Sigmoid colon (tissue), 4 donors: ENCODE measurements around the gene CAST.

Source experiments
- EP300 ChIP-seq, 4 donors: sonication (generic); formaldehyde crosslinking; IDR thresholded peaks; one replicate each; pipeline ENCODE4 v1.6.1; 2017; ENCODE audit warnings: antibody characterized with exemption in 4 of 4
- POLR2A ChIP-seq, 2 donors: fragments of 450-650 bp; IDR thresholded peaks; one replicate each; pipeline ENCODE4 v1.6.1; 2016; ENCODE audit warnings: antibody characterized with exemption in 2 of 2, mild to moderate bottlenecking in 2 of 2, moderate library complexity in 2 of 2
- POLR2AphosphoS5 ChIP-seq, 4 donors: sonication (generic); formaldehyde crosslinking; IDR thresholded peaks; one replicate each; pipeline ENCODE4 v1.6.1; 2017; ENCODE audit warnings: antibody characterized with exemption in 4 of 4
- TF ChIP-seq, protein P1 (sequence below), 4 experiments: fragments of 450-650 bp in 3 of 4; fragments of 200-600 bp in 1 of 4; IDR thresholded peaks; one replicate each; pipeline ENCODE4 v1.5.1; 2016 to 2019; ENCODE audit warnings: antibody characterized with exemption in 4 of 4, mild to moderate bottlenecking in 3 of 4, moderate library complexity in 2 of 4

GRCh38 chr5:96745844-96746531 lies 83.8 kb downstream of the CAST start:
- TF ChIP-seq, protein P1, sequence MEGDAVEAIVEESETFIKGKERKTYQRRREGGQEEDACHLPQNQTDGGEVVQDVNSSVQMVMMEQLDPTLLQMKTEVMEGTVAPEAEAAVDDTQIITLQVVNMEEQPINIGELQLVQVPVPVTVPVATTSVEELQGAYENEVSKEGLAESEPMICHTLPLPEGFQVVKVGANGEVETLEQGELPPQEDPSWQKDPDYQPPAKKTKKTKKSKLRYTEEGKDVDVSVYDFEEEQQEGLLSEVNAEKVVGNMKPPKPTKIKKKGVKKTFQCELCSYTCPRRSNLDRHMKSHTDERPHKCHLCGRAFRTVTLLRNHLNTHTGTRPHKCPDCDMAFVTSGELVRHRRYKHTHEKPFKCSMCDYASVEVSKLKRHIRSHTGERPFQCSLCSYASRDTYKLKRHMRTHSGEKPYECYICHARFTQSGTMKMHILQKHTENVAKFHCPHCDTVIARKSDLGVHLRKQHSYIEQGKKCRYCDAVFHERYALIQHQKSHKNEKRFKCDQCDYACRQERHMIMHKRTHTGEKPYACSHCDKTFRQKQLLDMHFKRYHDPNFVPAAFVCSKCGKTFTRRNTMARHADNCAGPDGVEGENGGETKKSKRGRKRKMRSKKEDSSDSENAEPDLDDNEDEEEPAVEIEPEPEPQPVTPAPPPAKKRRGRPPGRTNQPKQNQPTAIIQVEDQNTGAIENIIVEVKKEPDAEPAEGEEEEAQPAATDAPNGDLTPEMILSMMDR (IDR thresholded peaks at IDR 0.05), result no peak
- no peak for TF ChIP-seq POLR2AphosphoS5 (IDR thresholded peaks at IDR 0.05)
- no peak for TF ChIP-seq POLR2A (IDR thresholded peaks at IDR 0.05)
- TF ChIP-seq EP300 (IDR thresholded peaks at IDR 0.05), result no peak
